GM12891 (cell line): ENCODE data around the gene KCNIP4.

Experiments used
- DNase-seq: peaks from one replicate; pipeline ENCODE4 v3.0.0; 2011; ENCODE audit warnings: low spot score; ENCODE audit not compliant: insufficient read length
- FAIRE-seq: peaks from 2 replicates; lab custom pipeline; 2011; peaks lifted over from hg19 to GRCh38; lab: Jason Lieb, UNC
- PAX5 ChIP-seq: IDR thresholded peaks from 2 replicates; pipeline ENCODE4 v1.6.1; 2011; ENCODE audit warnings: low read length, moderate library complexity, mild to moderate bottlenecking; ENCODE audit not compliant: insufficient read depth, severe bottlenecking
- POLR2A ChIP-seq: IDR thresholded peaks from 2 replicates; pipeline ENCODE4 v1.6.1; 2011; ENCODE audit warnings: low read depth, low read length, control low read depth
- POLR2AphosphoS5 ChIP-seq: IDR thresholded peaks from 2 replicates; pipeline ENCODE4 v1.6.1; 2011; ENCODE audit warnings: low read depth, low read length, control low read depth
- POU2F2 ChIP-seq: IDR thresholded peaks from 2 replicates; pipeline ENCODE4 v1.6.1; 2011; ENCODE audit warnings: low read depth, mild to moderate bottlenecking, control low read depth, low read length, moderate library complexity
- SPI1 ChIP-seq: IDR thresholded peaks from 2 replicates; pipeline ENCODE4 v1.6.1; 2011; ENCODE audit warnings: low read depth, low read length, control low read depth
- TAF1 ChIP-seq: IDR thresholded peaks from 2 replicates; pipeline ENCODE4 v1.6.1; 2011; ENCODE audit warnings: low read depth, low read length, control low read depth

Gene KCNIP4

GRCh38 chr4:20899591-20899990 lies 1049.0 kb downstream of the KCNIP4 start:
- TF ChIP-seq PAX5 (no peak), TAF1 (no peak), POLR2AphosphoS5 (no peak), POU2F2 (no peak), POLR2A (no peak), SPI1 (no peak)
- FAIRE-seq: no peak
- no peak for DNase-seq

- DNase-seq: no peak
- TF ChIP-seq PAX5: no peak
- TF ChIP-seq SPI1: no peak
- no peak for TF ChIP-seq POLR2A
- no peak for TF ChIP-seq TAF1
- TF ChIP-seq POU2F2: no peak
- no peak for TF ChIP-seq POLR2AphosphoS5
- no peak for FAIRE-seq
Measured at GRCh38 chr4:20895988-20896387, 1052.6 kb downstream of the KCNIP4 start.

- TF ChIP-seq POU2F2 (no peak), TAF1 (no peak), SPI1 (no peak), POLR2AphosphoS5 (no peak), PAX5 (no peak), POLR2A (no peak)
- FAIRE-seq (no peak), DNase-seq (no peak)
Measured at GRCh38 chr4:20895208-20895607, 1053.4 kb downstream of the KCNIP4 start.

GRCh38 chr4:20890761-20891160 lies 1057.8 kb downstream of the KCNIP4 start:
- no peak for TF ChIP-seq PAX5
- no peak for TF ChIP-seq TAF1
- TF ChIP-seq POLR2AphosphoS5: no peak
- no peak for TF ChIP-seq POLR2A
- TF ChIP-seq SPI1: no peak
- TF ChIP-seq POU2F2: no peak
- DNase-seq: no peak
- FAIRE-seq: no peak

GRCh38 chr4:20889901-20890300 lies 1058.7 kb downstream of the KCNIP4 start:
- DNase-seq (no peak), FAIRE-seq (no peak)
- TF ChIP-seq POLR2AphosphoS5 (no peak), POU2F2 (no peak), PAX5 (no peak), SPI1 (no peak), TAF1 (no peak), POLR2A (no peak)

DNA sequence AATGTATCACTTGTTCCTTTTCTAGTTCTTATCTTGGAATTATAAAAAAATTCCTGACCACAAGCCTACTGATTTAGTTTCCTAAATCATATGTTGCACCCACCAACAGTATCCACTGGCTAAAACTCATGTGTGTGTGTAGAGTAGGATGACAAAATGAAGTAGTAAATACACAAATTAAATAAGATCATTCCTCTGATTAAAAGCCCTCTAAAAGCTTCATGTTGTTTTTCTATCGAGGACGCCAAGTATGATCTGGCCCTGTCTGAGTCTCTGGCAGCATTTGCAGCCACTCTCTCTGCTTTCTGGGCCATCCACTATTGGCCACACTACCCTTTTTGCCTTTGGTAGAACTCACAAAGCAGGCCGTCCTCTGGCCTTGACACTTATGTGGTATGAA lies 1064.9 kb downstream of the KCNIP4 start:
- TF ChIP-seq POLR2A: no peak
- TF ChIP-seq SPI1: no peak
- TF ChIP-seq TAF1: no peak
- TF ChIP-seq POLR2AphosphoS5: no peak
- no peak for TF ChIP-seq POU2F2
- TF ChIP-seq PAX5: no peak
- no peak for FAIRE-seq
- no peak for DNase-seq

DNA sequence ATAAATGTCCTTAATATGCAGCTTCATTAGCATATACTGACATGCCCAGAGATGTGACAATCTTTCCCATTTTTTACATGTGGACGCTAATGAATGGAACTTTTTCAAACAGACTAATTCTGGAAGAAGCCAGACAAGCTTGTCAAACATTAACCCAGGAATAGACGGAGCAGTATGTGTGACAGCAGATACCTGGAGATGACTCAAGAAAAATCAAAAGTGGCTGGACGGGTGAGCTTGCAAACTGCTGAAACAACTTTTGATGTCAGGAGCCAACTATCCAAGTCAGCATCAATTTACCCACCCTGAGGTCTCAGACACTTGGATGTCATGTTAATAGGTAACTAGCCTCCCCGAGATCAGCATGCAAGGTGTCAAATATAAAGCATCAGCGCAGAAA lies 1065.3 kb downstream of the KCNIP4 start:
- FAIRE-seq (no peak), DNase-seq (no peak)
- TF ChIP-seq PAX5 (no peak), TAF1 (no peak), POLR2A (no peak), POU2F2 (no peak), SPI1 (no peak), POLR2AphosphoS5 (no peak)

DNA sequence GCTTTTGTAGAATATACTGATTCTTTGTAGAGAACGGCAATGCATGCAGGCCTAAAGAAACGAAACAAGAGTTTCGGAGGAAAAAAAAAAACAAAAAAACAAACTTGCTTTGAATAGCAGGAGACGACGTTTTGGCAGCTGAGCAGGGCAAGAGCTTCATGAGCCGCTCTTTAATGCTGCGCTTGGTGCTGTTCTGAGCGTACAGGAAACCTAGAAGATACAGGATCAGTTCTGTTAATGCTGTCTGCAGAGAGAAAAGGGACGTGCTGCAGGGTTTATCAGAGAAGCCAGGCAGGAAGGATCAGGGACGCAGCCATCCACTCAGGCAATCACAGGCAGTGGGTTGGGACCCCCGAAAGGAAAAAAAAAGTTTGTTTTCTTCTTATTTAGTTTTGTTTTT lies 1066.1 kb downstream of the KCNIP4 start:
- DNase-seq: no peak
- no peak for FAIRE-seq
- TF ChIP-seq POU2F2: no peak
- TF ChIP-seq SPI1: no peak
- no peak for TF ChIP-seq POLR2A
- TF ChIP-seq TAF1: no peak
- TF ChIP-seq PAX5: no peak
- TF ChIP-seq POLR2AphosphoS5: no peak

DNA sequence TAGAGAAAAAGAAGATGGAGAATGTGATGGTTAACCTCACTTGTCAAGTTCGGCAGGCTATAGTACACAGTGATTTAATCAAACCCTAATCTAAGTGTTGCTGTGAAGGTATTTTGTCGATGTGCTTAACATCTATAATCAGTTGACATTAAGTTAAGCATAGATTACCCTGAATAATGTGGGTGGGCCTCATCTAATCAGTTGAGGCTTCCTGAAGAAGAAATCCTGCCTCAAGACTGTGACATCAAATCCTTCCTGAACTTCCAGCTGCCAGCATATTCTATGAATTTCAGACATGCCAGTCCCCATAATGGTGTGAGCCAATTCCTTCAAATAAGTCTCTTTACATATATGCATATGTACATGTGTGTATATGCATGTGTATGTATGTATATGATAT lies 1066.9 kb downstream of the KCNIP4 start:
- no peak for DNase-seq
- FAIRE-seq: no peak
- no peak for TF ChIP-seq SPI1
- TF ChIP-seq PAX5: no peak
- no peak for TF ChIP-seq TAF1

GRCh38 chr4:20878806-20879205 lies 1069.8 kb downstream of the KCNIP4 start:
- FAIRE-seq (no peak), DNase-seq (no peak)
- TF ChIP-seq TAF1: no peak
- no peak for TF ChIP-seq POU2F2
- TF ChIP-seq POLR2A: no peak
- TF ChIP-seq SPI1: no peak
- TF ChIP-seq PAX5: no peak
- no peak for TF ChIP-seq POLR2AphosphoS5
